HL-60/S4 treated with retinoic acid at 250 ng/mL for 4 days and 3 days (cell line): Measurements from ENCODE around the gene PDE6D.
"Not testable (repeated sequence)": the region's sequence is repeated elsewhere in the genome, so short reads cannot be mapped to it uniquely, and the experiment has no call there.

ENCODE experiments used
- in situ Hi-C: fragments of 300-500 bp; cut with MboI; formaldehyde crosslinking; loops from 2 replicates; pipeline ENCODE4 v1.7.0; 2022; ENCODE audit warnings: low sequenced_read_pairs

PDE6D gene

GRCh38 chr2:231780123-231780908 is 766 bp downstream of the PDE6D start:
- in situ Hi-C loops: no loop called here

GRCh38 chr2:231769170-231770136 is 11.6 kb downstream of the PDE6D start:
- in situ Hi-C loops: no loop called here

DNA sequence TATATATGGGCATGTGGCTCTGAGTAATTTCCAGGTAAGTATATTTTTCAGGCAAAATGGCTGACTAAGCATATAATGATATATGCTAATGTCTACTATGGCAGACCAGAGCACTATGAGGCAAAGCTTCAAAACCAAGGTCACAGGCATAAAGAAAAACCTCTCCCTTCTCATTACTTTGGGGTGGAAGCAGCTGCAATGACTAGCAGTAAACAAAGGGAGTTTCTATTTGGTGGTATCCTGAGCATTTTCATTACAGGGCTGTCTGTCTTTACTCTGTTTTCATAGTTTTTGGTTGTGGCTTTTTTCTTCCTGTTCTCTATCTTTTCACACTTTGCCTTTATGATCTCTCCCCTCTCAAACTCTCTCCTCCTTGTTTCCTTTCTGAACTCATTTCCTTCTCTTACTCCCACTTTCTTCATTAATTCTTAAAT is 15.6 kb downstream of the PDE6D start:
- in situ Hi-C loops: no loop called here

DNA sequence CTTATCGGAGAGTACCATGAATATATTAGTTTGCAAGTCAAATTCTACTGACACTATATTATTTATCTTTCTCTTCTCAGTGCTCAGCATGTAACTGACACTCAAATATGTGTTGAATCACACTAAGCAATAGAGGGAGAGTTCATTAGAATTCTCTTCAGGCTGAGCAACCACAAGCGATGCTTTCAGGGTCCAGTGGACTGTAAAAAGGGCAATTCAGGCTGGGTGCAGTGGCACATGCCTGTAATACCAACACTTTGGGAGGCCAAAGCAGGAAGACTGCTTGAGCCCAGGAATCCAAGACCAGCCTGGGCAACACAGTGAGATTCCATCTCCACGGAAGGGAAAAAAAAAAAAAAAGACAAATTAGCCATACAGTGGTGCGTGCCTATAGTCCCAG is 16.3 kb downstream of the PDE6D start:
- in situ Hi-C loops: no loop called here

DNA sequence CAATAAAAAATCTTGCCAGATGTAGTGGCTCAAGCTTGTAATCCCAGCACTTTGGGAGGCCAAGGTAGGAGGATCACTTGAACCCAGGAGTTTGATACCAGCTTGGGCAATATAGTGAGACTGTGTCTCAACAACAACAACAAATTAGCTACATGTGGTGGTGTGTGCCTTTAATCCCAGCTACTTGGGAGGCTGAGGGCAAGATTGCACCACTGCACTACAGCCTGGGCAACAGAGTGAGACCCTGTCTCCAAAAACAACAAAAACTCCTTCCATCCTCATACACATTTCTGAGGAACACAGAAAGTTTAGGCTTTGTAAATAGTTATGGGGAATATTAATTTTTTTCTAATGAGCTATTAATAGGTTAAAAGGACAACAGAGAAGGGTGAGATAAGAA is 17.0 kb downstream of the PDE6D start:
- in situ Hi-C loops: no loop called here

DNA sequence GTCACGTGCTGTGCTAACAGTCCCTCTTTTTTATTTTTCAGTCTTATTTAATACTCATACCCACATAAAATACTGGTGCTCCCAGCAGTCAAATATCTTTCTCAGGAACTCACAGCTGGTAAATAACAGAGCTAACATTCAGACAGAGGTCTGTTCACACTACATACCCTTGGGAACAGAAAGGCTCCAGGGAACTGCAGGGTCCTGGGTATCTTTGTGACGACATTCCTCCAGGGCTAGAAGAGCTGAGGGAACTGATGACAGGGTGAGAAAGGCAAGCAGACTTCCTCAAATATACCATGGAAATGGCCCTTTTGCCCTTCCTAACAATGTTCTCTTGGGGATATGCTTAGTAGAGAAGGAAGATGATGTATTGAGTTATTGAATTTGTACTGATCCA is 19.3 kb downstream of the PDE6D start:
- in situ Hi-C loops: no loop called here

DNA sequence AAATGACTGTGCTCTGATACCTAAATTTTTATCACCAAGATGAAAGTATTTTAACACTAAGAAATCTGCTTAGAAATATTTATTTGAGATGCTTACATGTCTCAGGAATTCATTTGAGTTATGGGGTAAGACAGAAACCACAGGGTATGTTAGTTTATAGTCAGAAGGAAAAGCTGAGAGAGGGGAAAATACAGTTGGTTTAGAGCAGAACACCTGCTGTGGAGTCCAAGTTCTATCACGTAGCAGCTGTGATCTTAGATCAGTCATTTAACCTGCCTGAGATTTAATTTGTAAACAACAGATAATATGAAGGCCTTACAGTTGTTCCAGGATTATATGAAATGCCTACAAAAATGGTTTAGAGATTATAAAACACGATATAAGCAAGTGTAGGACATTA is 29.0 kb downstream of the PDE6D start:
- in situ Hi-C loops: no loop called here

DNA sequence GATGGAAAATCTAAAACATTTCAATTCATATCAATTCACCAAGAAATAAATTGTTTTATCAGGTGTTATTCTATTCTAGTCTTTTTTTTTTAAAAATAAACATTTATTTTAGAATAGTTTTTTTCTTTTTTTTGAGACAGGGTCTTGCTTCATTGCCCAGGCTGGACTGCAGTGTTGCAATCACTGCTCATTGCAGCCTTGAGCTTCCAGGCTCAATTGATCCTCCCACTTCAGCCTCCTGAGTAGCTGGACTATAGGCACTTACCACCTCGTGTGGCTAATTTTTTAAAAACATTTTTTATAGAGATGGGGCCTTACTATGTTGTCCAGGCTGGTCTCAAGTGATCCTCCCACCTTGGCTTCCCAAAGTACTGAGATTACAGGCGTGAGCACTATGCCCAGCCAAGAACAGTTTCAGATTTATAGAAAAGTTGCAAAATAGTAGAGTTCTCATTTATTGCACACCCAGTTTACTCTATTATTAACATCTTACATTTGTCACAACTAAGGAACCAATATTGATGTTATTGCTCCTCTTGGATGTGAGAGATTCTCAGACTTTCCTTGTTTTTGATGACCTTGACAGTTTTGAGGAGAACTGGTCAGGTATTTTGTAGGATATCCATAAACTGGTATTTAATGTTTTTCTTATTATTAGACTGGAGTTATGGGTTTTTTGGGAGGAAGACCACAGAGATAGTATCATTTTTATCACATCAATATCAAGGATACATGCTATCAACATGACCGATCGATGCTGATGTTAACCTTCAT is 29.9 kb downstream of the PDE6D start:
- in situ Hi-C loops: no loop called here

GRCh38 chr2:231749016-231749415 is 32.1 kb downstream of the PDE6D start:
- in situ Hi-C loops: not testable (repeated sequence)

DNA sequence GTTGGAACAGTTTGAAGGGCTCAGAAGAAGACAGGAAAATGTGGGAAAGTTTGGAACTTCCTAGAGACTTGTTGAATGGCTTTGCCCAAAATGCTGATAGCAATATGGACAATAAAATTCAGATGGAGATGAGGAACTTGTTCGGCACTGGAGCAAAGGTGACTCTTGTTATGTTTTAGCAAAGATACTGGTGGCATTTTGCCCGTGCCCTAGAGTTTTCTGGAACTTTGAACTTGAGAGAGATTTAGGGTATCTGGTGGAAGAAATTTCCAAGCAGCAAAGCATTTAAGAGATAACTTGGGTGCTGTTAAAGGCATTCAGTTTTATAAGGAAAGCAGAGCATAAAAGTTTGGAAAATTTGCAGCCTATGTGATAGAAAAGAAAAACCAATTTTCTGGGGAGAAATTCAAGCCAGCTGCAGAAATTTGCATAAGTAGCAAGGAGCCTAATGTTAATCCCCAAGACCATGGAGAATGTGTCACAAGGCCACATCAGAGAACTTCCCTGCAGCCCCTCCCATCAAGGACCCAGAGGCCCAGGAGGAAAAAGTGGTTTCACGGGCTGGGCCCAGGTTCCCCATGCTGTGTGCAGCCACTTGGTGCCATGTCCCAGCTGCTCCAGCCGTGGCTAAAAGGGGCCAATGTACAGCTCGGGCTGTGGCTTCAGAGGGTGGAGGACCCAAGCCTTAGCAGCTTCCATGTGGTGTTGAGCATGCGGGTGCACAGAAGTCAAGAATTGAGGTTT is 32.8 kb downstream of the PDE6D start:
- in situ Hi-C loops: not testable (repeated sequence)

- in situ Hi-C loops: no loop called here
These were observed 35.6 kb downstream of the PDE6D start for GRCh38 chr2:231745303-231746038.

- in situ Hi-C loops: no loop called here
These were observed 37.5 kb downstream of the PDE6D start for GRCh38 chr2:231743376-231744116.

GRCh38 chr2:231737761-231738160 is 43.3 kb downstream of the PDE6D start:
- in situ Hi-C loops: no loop called here

- in situ Hi-C loops: no loop called here
These were observed 48.5 kb downstream of the PDE6D start for GRCh38 chr2:231732604-231733003.

GRCh38 chr2:231727621-231728020 is 53.5 kb downstream of the PDE6D start:
- in situ Hi-C loops: no loop called here

- in situ Hi-C loops: no loop called here
These were observed 54.8 kb downstream of the PDE6D start for GRCh38 chr2:231726276-231726675.

- in situ Hi-C loops: no loop called here
These were observed 55.6 kb downstream of the PDE6D start for GRCh38 chr2:231725476-231725875.

DNA sequence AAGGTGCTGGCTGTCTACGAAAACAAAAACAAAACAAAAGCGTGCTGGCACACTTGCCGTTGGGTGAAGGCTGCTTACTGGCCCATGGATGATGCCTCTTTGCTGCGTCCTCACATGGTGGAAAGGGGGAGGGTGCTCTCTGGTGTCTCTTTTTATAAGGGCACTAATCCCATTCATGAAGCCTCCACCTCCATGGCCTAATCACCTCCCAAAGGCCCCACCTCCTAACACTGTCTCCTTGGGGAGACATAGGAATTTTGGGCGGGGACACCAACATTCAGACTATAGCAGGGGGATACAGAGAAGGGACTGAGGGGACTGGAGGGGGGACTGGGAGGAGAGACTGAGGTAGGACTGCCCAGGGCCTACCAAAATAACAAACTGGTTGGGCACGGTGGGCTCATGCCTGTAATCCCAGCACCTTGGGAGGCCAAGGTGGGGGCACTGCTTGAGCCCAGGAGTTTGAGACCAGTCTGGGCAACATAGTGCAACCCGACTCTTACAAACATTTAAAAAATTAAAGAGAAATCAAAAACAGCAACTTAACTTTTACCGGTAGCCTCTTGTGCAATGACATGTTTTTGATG is 58.3 kb downstream of the PDE6D start:
- in situ Hi-C loops: no loop called here
